Activated naive CD8-positive, alpha-beta T cell (primary cell): ENCODE results near the gene NQO2.
"Not testable (repeated sequence)": the region's sequence is repeated elsewhere in the genome, so short reads cannot be mapped to it uniquely, and the experiment has no call there.

Experiments used
- H3K27ac Mint-ChIP-seq: one replicate; pipeline ENCODE4 v1.8.0; 2021; ENCODE audit warnings: mixed read lengths
- H3K27me3 Mint-ChIP-seq: one replicate; pipeline ENCODE4 v1.8.0; 2021; ENCODE audit warnings: mixed read lengths
- H3K36me3 Mint-ChIP-seq: one replicate; pipeline ENCODE4 v1.8.0; 2021; ENCODE audit warnings: mixed read lengths
- H3K4me1 Mint-ChIP-seq: one replicate; pipeline ENCODE4 v1.8.0; 2021; ENCODE audit warnings: low read depth, mixed read lengths
- H3K4me3 Mint-ChIP-seq: one replicate; pipeline ENCODE4 v1.8.0; 2021; ENCODE audit warnings: mild to moderate bottlenecking, mixed read lengths
- H3K9me3 Mint-ChIP-seq: one replicate; pipeline ENCODE4 v1.8.0; 2021; ENCODE audit warnings: low read depth, mixed read lengths

NQO2 gene

DNA sequence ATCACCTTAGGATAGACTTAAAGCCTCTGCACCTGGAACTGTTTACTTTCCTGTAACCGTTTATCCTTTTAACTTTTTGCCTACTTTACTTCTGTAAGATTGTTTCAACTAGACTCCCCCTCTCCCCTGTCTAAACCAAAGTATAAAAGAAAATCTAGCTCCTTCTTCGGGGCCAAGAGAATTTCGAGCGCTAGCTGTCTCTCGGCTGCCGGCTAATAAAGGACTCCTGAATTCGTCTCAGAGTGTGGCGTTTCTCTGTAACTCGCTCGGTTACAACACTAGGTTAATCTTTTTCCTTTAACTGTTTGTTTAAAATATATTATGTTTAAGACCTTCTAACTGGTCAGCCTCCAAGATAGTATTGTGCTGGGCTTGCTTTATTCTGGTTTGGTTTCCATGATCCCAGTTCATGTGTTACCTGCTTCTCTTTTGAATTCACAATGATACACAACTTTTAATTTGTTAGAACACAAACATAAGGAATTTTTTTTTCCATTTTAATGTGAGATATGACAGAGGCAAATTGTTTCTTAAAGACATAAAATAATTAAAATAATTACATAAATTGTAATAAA is 8.7 kb upstream of the NQO2 start:
- Mint-ChIP-seq H3K36me3 (no peaks in the 10 kb centered on the region), H3K27ac (peak overlapping the region; percentile 99), H3K9me3 (no peaks in the 10 kb centered on the region), H3K27me3 (no peaks in the 10 kb centered on the region), H3K4me3 (peak overlapping the region; percentile 96), H3K4me1 (peaks cover 31% of the 10 kb centered on the region)

DNA sequence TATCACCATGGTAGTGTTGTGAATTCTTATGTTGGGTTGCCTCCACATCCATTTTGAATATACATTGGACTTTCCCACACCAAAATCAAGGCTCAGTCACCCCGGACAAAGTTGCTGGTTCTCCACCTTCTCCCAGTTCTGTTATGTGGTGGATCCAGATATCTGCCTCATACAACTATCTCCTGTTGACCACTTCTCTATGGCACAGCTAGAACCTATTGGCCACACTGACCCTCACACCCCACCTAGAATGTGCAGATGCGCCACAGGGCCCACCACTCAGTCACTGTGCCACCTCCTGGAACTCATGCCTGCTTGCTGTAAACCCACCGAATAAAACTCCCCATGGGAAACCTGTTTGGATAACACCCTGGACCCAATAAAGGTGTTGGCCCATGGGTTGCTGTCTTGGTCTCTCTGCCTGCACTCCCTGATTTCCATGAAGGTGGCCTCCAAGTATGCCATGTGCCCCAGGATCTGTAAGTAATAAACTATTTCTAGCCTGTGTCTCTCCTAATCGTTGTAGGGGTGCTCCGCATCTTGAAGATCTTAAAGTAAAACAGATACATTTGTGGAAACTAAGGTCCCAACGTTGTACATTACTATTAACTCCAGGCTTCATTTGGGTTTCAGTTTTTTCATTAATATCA is 7.2 kb upstream of the NQO2 start:
- peaks cover 25% of the 10 kb centered on the region for H3K4me1 Mint-ChIP-seq
- no peaks in the 10 kb centered on the region for H3K9me3 Mint-ChIP-seq
- H3K4me3 Mint-ChIP-seq = no peak overlapping the region
- no peaks in the 10 kb centered on the region for H3K27me3 Mint-ChIP-seq
- no peaks in the 10 kb centered on the region for H3K36me3 Mint-ChIP-seq
- peak overlapping the region; percentile 38 for H3K27ac Mint-ChIP-seq

DNA sequence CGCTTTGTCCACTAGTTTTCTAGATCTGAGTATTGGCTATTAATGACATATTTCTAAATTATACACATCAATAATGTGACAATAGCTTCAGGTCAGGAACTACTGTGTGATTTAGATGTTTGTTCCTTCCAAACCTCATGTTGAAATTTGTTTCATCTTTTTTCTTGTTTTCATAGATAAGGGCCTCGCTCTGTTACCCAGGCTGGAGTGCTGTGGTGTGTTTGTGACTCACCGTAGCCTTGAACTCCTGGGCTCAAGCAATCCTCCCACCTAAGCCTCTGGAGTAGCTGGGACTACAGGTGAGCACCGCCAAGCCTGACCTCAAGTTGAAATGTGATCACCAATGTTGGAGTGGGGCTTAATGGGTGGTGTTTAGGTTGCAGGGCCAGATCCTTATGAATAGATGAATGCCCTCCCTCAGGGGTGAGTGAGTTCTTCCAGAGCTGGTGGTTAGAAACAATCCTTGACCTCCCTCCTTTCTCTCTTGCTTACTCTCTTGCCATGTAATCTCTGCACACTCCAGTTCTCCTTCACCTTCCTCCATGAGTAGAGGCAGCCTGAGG is 5.9 kb upstream of the NQO2 start:
- Mint-ChIP-seq H3K9me3 (no peaks in the 10 kb centered on the region), H3K36me3 (no peaks in the 10 kb centered on the region), H3K4me3 (no peak overlapping the region), H3K27me3 (no peaks in the 10 kb centered on the region), H3K4me1 (peaks cover 19% of the 10 kb centered on the region), H3K27ac (no peak overlapping the region)

DNA sequence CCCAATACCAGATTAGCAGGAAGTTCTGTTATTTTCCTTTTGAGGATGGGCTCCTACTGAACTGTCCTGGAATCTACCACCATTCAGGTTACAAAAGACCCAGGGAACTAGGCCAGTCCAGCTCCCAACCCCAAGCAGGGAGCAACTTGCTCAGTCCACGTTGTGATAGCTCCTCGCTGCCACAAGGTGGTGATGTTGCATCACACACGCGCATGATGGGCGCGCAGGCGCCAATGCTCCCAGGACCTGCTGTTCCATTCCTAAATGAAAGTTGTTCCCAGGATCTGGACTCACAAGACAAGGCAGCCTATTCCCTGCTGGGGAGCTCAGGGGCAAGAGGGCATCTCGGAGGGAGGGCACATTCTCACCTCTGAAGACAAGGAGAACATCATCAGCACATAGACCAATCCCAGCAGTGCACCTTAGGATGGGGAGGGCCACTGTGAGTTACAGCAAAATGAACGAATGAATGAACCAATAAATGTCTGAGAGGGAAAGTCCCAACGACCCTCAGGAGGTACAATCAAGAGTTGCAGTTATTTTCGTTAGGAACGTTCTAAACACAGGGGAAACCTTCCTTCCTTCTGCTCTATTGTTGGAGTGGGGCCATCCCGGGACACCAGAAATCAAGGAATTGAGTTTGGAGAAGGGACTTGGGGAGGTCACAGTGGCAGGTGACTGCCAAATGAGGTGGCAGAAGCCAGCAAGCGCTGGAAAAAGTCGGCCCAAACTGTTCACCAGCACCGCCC is 1.3 kb upstream of the NQO2 start:
- peak overlapping the region; percentile 84 for H3K27ac Mint-ChIP-seq
- not testable (repeated sequence) for H3K36me3 Mint-ChIP-seq, H3K9me3 Mint-ChIP-seq, H3K27me3 Mint-ChIP-seq
- H3K4me1 Mint-ChIP-seq = peaks cover 14% of the 10 kb centered on the region
- peak overlapping the region; percentile 93 for H3K4me3 Mint-ChIP-seq

DNA sequence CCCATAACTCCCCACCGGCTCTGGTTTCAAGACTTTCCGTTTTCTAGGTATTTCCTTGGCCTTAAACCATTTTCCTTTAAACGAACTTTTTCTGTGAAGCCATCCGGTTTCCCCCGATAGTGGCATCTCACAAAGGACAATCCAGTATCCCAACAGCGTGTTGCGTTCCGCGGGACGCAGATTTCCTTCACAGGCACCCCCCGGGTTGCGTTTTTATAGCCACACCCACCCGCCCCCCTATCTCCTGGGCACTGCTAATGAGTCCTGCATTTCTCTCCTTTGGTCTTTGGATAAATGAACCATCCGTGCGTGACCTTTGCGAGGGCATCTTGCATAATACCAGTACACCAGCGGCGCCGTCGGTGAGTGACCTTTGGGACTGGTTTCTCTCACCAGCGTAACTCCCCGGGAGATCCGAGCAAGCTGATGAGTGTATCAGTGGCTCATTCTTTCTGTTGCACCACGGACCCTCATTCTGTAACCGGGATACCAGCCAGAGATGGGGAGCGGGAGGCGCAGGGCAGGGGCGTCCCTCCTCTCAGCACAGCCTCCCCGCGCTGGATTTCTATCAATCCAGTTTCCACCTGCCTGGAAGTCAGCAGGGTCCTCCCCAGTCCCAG is 586 bp upstream of the NQO2 start:
- Mint-ChIP-seq H3K27me3 (no peaks in the 10 kb centered on the region), H3K9me3 (no peaks in the 10 kb centered on the region), H3K4me3 (peak overlapping the region; percentile 93), H3K4me1 (peaks cover 14% of the 10 kb centered on the region), H3K36me3 (peaks cover 3% of the 10 kb centered on the region), H3K27ac (peak overlapping the region; percentile 84)

DNA sequence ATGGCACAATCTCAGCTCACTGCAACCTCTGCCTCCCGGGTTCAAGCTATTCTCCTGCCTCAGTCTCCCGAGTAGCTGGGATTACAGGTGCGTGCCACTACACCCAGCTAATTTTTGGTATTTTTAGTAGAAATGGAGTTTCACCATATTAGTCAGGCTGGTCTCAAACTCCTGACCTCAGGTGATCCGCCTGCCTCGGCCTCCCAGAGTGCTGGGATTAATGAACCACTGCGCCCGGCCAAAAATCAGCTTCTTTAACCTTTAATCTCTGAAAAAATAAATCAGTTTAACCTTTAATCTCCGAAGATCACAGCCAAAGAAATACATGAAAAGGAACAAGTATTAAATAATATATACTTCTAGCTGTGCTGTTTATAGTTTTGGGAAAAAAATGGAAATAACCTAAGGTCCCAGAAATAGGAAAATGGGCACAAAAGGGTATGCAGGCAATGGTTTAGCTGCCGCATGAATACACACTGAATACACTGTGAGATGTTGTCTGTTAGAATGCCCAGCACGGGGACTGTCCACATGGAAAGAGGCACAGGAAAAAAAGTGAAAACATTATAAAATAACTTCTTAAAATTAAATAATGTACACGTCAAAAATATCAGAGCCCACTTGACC is 1.6 kb downstream of the NQO2 start:
- Mint-ChIP-seq H3K27ac (no peak overlapping the region), H3K4me1 (peaks cover 15% of the 10 kb centered on the region), H3K4me3 (peak overlapping the region; percentile 91), H3K27me3 (no peaks in the 10 kb centered on the region), H3K9me3 (no peaks in the 10 kb centered on the region), H3K36me3 (peaks cover 3% of the 10 kb centered on the region)

DNA sequence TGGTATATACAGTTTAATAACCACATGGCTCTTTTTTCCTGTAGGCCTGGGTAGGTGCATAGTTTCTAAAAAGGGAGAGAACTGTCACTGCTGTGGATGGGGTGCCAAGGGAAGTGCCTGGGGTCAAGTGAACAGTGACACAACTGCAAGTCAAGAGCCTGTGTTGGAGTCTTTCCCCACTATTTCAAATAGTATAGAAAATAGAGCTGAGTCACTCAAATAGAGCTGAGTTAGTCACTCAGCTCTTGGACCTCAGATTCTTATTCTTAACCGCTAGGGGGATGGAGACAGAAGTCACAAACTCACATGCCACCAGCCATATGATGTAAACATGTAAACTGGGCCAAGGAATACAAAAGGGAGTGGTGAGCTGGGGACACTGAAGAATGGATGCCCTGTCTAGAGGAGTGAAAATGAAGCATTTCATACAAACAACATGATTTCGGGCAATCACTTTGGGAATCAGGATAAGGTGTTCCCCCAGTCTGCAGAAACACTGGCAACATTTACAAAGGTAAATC is 2.1 kb downstream of the NQO2 start:
- Mint-ChIP-seq H3K27me3 (no peaks in the 10 kb centered on the region), H3K9me3 (no peaks in the 10 kb centered on the region), H3K36me3 (peaks cover 5% of the 10 kb centered on the region), H3K4me1 (peaks cover 15% of the 10 kb centered on the region), H3K27ac (peak overlapping the region; percentile 11), H3K4me3 (peak overlapping the region; percentile 51)

DNA sequence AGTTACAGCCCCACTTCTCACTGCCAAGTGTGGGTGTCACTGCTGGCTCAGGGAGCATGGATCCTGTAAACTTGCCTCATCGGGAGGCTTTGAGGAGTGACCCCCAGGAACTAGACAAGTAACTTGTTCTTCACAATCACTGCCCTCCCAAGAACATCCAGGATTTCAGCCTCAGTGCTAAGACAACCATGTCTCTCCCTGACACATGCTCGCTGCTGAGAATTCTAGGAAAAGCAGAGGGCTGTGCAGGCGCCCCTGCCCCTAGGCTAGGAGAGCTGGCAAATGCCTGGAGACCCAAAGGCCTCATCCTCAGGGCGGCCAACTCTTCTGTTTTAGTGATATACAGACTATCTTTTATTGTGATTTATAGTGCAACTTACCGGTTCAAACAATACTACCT is 3.5 kb downstream of the NQO2 start:
- Mint-ChIP-seq H3K4me1 (peaks cover 14% of the 10 kb centered on the region), H3K4me3 (peak overlapping the region; percentile 40)
- not testable (repeated sequence) for H3K27ac Mint-ChIP-seq, H3K9me3 Mint-ChIP-seq, H3K36me3 Mint-ChIP-seq, H3K27me3 Mint-ChIP-seq

DNA sequence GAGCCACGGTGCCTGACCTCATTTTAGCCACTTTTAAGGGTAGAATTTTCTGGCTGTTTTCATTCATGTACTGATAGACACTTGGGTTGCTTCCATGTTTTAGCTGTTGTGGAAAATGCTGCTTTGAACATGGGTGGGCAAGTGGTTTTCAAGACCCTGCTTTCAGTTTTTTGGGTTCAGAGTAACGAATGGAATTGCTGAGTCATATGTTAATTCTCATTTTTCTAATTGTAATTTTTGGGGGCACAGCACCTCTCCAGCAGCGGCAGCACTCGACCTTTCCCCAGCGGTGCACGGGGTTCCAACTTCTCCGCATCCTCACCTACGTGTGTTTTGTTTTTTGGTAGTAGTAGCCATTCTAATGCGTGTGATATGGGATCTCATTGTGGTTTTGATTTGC is 5.4 kb downstream of the NQO2 start:
- H3K4me1 Mint-ChIP-seq = peaks cover 7% of the 10 kb centered on the region
- no peaks in the 10 kb centered on the region for H3K9me3 Mint-ChIP-seq
- no peaks in the 10 kb centered on the region for H3K27me3 Mint-ChIP-seq

DNA sequence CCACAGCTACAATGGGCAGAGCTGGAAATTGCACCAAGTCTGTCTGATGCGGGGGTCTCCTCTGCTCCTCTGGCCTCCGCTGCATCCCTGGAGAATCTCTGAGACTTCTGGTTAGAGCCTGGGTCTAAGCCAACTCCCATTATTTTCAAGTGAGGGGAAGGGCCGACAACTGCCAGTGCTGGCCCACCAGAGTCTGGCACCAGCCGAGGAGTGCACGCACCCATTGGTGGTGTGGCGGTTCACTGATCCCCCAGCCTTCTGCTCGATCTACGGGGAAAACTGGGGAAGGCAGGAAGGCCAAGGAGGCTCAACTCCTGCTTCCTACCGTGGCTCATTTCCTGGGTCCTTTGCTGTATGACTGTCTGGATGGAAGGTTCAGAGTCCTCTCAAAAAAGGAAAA is 6.2 kb downstream of the NQO2 start:
- H3K27ac Mint-ChIP-seq = no peak overlapping the region
- peaks cover 25% of the 10 kb centered on the region for H3K36me3 Mint-ChIP-seq
- H3K27me3 Mint-ChIP-seq = no peaks in the 10 kb centered on the region
- no peak overlapping the region for H3K4me3 Mint-ChIP-seq
- H3K9me3 Mint-ChIP-seq = peaks cover 3% of the 10 kb centered on the region
- H3K4me1 Mint-ChIP-seq = peaks cover 6% of the 10 kb centered on the region

More for the DNA sequence above, 5.4 kb downstream of the NQO2 start:
- no peak overlapping the region for H3K4me3 Mint-ChIP-seq
- no peak overlapping the region for H3K27ac Mint-ChIP-seq
- peaks cover 19% of the 10 kb centered on the region for H3K36me3 Mint-ChIP-seq

DNA sequence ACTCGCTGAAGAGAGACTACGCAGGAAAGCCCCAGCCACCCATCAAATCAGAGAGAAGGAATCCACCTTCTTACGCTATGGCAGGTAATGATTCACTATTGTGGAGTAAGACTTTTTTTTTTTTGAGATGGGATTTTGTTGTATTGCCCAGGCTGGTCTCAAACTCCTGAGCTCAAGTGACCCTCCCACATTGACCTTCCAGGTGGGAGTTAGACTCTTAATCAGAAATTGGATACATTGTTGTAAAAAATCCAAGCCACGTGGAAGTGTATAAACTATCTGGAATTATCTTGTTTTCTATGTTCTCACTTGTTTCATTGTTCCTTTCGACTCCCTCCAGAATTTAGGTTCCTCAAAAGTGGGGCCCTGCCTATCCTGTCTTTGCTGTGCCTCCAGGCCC is 6.8 kb downstream of the NQO2 start:
- no peak overlapping the region for H3K4me3 Mint-ChIP-seq
- H3K27me3 Mint-ChIP-seq = no peaks in the 10 kb centered on the region
- peaks cover 31% of the 10 kb centered on the region for H3K36me3 Mint-ChIP-seq
- no peak overlapping the region for H3K27ac Mint-ChIP-seq
- peaks cover 9% of the 10 kb centered on the region for H3K9me3 Mint-ChIP-seq
- peaks cover 6% of the 10 kb centered on the region for H3K4me1 Mint-ChIP-seq

DNA sequence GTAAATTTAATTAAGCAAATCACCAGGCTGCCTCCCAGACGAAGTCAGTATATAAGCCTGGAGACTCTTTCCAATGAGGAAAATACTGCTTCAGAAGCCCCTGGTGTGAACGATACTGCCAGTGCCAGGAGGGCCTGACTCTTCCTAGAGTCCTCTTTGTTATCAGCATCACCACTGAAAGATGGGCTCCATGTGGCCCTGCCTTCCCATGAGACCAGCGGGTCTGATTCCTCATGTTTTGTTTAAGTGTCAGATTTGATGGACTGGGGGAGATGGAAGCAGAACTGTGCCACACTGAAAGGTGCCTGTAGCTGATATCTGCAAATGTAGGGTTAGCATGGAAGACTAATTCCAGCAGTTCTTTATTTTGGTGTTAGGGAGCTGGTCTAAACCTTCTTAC is 7.9 kb downstream of the NQO2 start:
- Mint-ChIP-seq H3K9me3 (peaks cover 14% of the 10 kb centered on the region), H3K4me1 (peaks cover 2% of the 10 kb centered on the region), H3K4me3 (no peak overlapping the region), H3K27me3 (no peaks in the 10 kb centered on the region), H3K36me3 (peaks cover 37% of the 10 kb centered on the region), H3K27ac (no peak overlapping the region)

DNA sequence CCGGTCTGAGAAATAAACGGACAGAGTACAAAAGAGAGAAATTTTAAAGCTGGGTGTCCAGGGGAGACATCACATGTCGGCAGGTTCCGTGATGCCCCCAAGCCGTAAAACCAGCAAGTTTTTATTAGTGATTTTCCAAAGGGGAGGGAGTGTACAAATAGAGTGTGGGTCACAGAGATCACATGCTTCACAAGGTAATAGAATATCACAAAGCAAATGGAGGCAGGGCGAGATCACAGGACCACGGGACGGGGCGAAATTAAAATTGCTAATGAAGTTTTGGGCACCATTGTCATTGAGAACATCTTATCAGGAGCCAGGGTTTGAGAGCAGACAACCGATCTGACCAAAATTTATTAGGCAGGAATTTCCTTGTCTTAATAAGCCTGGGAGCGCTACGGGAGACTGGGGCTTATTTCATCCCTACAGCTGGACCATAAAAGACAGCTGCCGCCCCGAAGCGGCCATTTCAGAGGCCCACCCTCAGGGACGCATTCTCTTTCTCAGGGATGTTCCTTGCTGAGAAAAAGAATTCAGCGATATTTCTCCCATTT is 9.1 kb downstream of the NQO2 start:
- not testable (repeated sequence) for H3K27ac Mint-ChIP-seq, H3K4me1 Mint-ChIP-seq, H3K27me3 Mint-ChIP-seq, H3K4me3 Mint-ChIP-seq
- Mint-ChIP-seq H3K9me3 (peaks cover 14% of the 10 kb centered on the region), H3K36me3 (peaks cover 42% of the 10 kb centered on the region)

DNA sequence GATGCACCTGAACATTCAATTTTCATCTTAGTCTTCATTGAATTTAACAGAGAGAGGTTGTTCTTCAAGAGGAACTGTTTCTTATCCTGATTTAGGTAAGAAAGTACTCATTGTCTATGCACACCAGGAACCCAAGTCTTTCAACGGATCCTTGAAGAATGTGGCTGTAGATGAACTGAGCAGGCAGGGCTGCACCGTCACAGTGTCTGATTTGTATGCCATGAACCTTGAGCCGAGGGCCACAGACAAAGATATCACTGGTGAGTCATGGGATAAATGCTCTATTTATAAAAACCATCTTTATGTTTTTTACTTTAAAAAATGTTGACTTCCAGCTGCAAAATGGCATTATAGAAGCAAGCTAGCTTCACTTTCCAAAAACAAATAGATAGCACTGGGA is 10.2 kb downstream of the NQO2 start:
- H3K9me3 Mint-ChIP-seq = peaks cover 14% of the 10 kb centered on the region
- no peaks in the 10 kb centered on the region for H3K27me3 Mint-ChIP-seq
- H3K36me3 Mint-ChIP-seq = peaks cover 45% of the 10 kb centered on the region
- H3K4me1 Mint-ChIP-seq = no peaks in the 10 kb centered on the region
- H3K27ac Mint-ChIP-seq = no peak overlapping the region
- H3K4me3 Mint-ChIP-seq = no peak overlapping the region
